Progenitor cell of endocrine pancreas (in vitro differentiated cells): Measurements from ENCODE around the gene MSI2. TPM values are rescaled to one million over a fixed set of nuclear protein-coding genes. Genes with fewer than 3 reads are reported as not detected.
A peak's percentile ranks its signal among the peaks of the same experiment; 100 is the strongest.

Experiments
- DNase-seq: peaks from one replicate; pipeline ENCODE4 v3.0.0; 2021; ENCODE audit warnings: low spot score; ENCODE audit not compliant: unreplicated experiment
- H3K27ac Mint-ChIP-seq: 2 replicates; pipeline ENCODE4 v1.8.0; 2021; ENCODE audit warnings: mild to moderate bottlenecking, moderate library complexity, mixed read lengths
- H3K27me3 Mint-ChIP-seq: 2 replicates; pipeline ENCODE4 v1.8.0; 2021; ENCODE audit warnings: mixed read lengths
- H3K36me3 Mint-ChIP-seq: 2 replicates; pipeline ENCODE4 v1.8.0; 2022; ENCODE audit warnings: mixed read lengths; ENCODE audit not compliant: insufficient read depth
- H3K4me1 Mint-ChIP-seq: 2 replicates; pipeline ENCODE4 v1.8.0; 2021; ENCODE audit warnings: low read depth, mixed read lengths
- H3K4me3 Mint-ChIP-seq: 2 replicates; pipeline ENCODE4 v1.8.0; 2021; ENCODE audit warnings: low read depth, mild to moderate bottlenecking, moderate library complexity, mixed read lengths
- H3K9me3 Mint-ChIP-seq: 2 replicates; pipeline ENCODE4 v1.8.0; 2021; ENCODE audit warnings: low read depth, mixed read lengths
- total RNA-seq: library from RNA; stranded (reverse); gene quantifications from 2 replicates; pipeline ENCODE4 v1.2.1, GENCODE V29; 2021
- TF ChIP-seq, protein P1 (sequence below): fragments of 200-600 bp; sonication (generic); IDR thresholded peaks from one replicate; pipeline ENCODE4 v1.5.0; 2021; ENCODE audit warnings: antibody characterized with exemption, mild to moderate bottlenecking; ENCODE audit not compliant: unreplicated experiment

MSI2 gene
- total RNA-seq, 1 donor from 2014 or later, result 164 TPM

DNA sequence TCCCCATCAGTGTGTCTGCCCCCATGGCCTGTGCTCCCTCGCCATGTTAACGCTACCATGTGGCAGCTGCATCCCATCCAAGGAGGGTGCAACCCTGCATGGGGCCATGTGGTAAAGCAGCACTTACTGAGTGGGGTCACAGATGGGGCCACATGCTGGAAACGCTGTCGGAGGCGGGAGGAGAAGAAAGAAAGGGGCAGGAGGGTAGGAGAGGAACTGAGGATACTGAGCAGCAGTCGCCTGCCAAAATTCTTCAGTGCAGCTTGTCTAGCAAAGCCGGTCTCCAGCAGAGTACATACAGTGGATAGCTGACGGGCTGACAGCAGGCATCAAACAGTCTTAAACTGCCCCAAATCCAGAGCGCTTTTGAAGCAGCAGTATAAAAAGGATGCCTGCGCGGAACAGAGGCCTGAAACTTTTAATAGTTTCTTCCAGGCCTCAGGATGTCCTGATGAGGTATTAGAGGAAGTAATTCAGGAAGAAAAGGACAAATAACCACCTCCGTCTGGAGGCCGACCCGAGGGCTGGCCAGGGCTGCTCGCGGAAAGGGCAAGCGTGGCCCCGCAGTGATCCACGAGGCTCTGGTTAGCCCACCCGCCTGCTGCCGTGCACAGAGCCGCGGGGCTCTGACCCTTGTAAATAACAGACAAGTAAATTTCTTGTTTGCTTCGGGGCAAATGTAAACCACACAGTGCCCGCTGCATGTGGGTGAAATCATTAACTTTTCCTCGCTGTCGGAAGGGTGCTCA lies 339.8 kb downstream of the MSI2 start:
- Mint-ChIP-seq H3K27me3 (no peaks in the 10 kb centered on the region), H3K4me1 (peaks cover 16% of the 10 kb centered on the region), H3K9me3 (no peaks in the 10 kb centered on the region), H3K27ac (peak overlapping the region; percentile 66), H3K4me3 (no peak overlapping the region), H3K36me3 (peaks cover 16% of the 10 kb centered on the region)
- TF ChIP-seq, protein P1, sequence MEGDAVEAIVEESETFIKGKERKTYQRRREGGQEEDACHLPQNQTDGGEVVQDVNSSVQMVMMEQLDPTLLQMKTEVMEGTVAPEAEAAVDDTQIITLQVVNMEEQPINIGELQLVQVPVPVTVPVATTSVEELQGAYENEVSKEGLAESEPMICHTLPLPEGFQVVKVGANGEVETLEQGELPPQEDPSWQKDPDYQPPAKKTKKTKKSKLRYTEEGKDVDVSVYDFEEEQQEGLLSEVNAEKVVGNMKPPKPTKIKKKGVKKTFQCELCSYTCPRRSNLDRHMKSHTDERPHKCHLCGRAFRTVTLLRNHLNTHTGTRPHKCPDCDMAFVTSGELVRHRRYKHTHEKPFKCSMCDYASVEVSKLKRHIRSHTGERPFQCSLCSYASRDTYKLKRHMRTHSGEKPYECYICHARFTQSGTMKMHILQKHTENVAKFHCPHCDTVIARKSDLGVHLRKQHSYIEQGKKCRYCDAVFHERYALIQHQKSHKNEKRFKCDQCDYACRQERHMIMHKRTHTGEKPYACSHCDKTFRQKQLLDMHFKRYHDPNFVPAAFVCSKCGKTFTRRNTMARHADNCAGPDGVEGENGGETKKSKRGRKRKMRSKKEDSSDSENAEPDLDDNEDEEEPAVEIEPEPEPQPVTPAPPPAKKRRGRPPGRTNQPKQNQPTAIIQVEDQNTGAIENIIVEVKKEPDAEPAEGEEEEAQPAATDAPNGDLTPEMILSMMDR, result no peak
- no peak for DNase-seq

GRCh38 chr17:57597101-57597500 lies 340.8 kb downstream of the MSI2 start:
- TF ChIP-seq, protein P1, result no peak
- no peaks in the 10 kb centered on the region for H3K9me3 Mint-ChIP-seq
- DNase-seq, result no peak
- no peak overlapping the region for H3K4me3 Mint-ChIP-seq
- peaks cover 16% of the 10 kb centered on the region for H3K36me3 Mint-ChIP-seq
- peaks cover 16% of the 10 kb centered on the region for H3K4me1 Mint-ChIP-seq
- H3K27me3 Mint-ChIP-seq, result no peaks in the 10 kb centered on the region
- no peak overlapping the region for H3K27ac Mint-ChIP-seq

DNA sequence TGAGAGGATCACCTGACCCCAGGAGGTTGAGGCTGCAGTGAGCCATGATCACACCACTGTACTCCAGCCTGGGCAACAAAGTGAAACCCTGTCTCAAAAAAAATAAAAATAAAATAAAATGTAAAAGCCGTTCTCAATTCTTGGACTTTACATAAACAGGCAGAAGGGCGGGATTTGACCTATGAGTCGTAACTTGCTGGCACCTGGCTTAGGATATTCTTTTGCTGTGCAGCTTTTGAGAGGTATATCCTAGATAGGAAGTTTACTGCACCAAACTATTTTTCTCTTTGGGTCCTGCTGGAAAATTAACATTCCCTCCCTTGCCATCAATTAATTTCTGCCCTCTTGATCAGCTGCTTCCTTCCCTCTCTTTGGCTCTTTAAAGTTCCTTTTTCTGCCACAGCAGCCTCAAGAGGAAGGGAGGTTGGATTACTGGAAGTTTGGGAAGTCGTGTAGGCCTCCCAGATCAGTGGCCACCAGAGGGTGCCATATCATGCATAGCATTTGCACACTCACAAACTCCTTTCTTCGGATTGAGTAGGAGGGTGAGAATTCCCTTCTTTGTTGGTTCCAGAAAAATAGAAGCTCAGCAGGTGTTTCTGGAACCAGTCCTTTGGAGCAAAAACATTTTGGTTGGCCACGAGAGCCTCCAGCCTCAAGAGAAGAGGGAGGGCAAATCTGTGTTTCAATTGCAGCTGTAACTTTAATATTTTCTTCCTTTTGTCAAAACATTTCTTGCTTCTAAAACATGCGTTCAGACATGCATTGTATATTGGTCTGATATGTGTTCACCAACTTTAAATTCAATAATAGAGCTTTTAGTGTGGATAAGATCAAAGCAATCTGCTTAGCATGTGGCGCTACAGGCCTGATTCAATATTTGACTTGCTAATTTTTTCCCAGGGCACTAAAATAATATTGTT lies 341.5 kb downstream of the MSI2 start:
- Mint-ChIP-seq H3K9me3 (no peaks in the 10 kb centered on the region), H3K4me3 (no peak overlapping the region), H3K27ac (peak overlapping the region; percentile 75), H3K4me1 (peaks cover 16% of the 10 kb centered on the region), H3K27me3 (no peaks in the 10 kb centered on the region), H3K36me3 (peaks cover 16% of the 10 kb centered on the region)
- TF ChIP-seq, protein P1, result peak; percentile 82
- DNase-seq, result peak; percentile 52

GRCh38 chr17:57599271-57600045 lies 343.1 kb downstream of the MSI2 start:
- H3K36me3 Mint-ChIP-seq, result peaks cover 9% of the 10 kb centered on the region
- H3K27ac Mint-ChIP-seq, result no peak overlapping the region
- H3K27me3 Mint-ChIP-seq, result no peaks in the 10 kb centered on the region
- no peaks in the 10 kb centered on the region for H3K9me3 Mint-ChIP-seq
- TF ChIP-seq, protein P1, result no peak
- DNase-seq, result no peak
- peaks cover 23% of the 10 kb centered on the region for H3K4me1 Mint-ChIP-seq
- no peak overlapping the region for H3K4me3 Mint-ChIP-seq

DNA sequence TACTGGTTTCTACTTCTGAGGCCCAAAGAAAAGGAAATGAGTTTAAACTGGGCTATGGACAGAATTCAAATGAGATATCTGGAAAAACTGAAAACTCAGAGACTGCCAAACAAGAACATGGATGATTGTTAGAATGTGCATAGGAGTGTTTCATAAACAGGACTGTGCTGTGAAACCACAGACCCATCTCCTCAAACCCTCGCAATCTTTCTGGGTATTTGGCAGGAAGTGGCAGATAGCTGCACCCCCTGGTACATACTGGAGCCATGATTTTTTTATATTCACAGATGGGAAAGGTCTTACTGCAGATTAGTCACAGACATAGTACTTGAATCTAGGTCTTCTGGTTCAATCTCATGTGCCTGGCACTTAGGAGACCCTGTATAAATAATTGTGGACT lies 343.8 kb downstream of the MSI2 start:
- no peaks in the 10 kb centered on the region for H3K9me3 Mint-ChIP-seq
- H3K4me3 Mint-ChIP-seq, result no peak overlapping the region
- no peak overlapping the region for H3K27ac Mint-ChIP-seq
- TF ChIP-seq, protein P1, result no peak
- peaks cover 25% of the 10 kb centered on the region for H3K4me1 Mint-ChIP-seq
- H3K27me3 Mint-ChIP-seq, result no peaks in the 10 kb centered on the region
- peaks cover 9% of the 10 kb centered on the region for H3K36me3 Mint-ChIP-seq
- DNase-seq, result no peak
